Testis (tissue), 2 donors: Measurements from ENCODE around the gene IFITM5.

ENCODE experiments used
- CTCF ChIP-seq, 3 experiments: fragments of 450-650 bp in 2 of 3; fragments of 200-600 bp in 1 of 3; sonication (generic) in 1 of 3; IDR thresholded peaks; one replicate each; pipeline ENCODE4 v1.5.1; 2016 to 2019; ENCODE audit warnings: antibody characterized with exemption in 3 of 3, mild to moderate bottlenecking in 2 of 3, moderate library complexity in 1 of 3
- POLR2A ChIP-seq: fragments of 450-650 bp; IDR thresholded peaks from one replicate; pipeline ENCODE4 v1.6.1; 2017; ENCODE audit warnings: antibody characterized with exemption, mild to moderate bottlenecking, moderate library complexity

- no peak for TF ChIP-seq CTCF (IDR thresholded peaks at IDR 0.05)
- TF ChIP-seq POLR2A = no peak
Measured at GRCh38 chr11:280706-281485, 18.4 kb downstream of the IFITM5 start.
